H9 (cell line): ENCODE results near the gene SAMD14. TPM values are rescaled to one million over a fixed set of nuclear protein-coding genes. Genes with fewer than 3 reads are reported as not detected.
A peak's percentile ranks its signal among the peaks of the same experiment; 100 is the strongest.

Experiments
- DNase-seq: peaks from one replicate; pipeline ENCODE4 v3.0.0-alpha.2; 2017
- H2AFZ ChIP-seq: one replicate; pipeline ENCODE4 v1.6.1; 2013; ENCODE audit warnings: mild to moderate bottlenecking, low read length, control low read depth, moderate library complexity
- H2AK5ac ChIP-seq: 2 replicates; pipeline ENCODE4 v1.6.1; 2013; ENCODE audit warnings: low read length, control low read depth, mixed read lengths; ENCODE audit not compliant: insufficient read length
- H2BK120ac ChIP-seq: one replicate; pipeline ENCODE4 v1.6.1; 2013; ENCODE audit warnings: low read depth, mild to moderate bottlenecking, low read length, control low read depth, inconsistent platforms; ENCODE audit not compliant: poor library complexity, severe bottlenecking
- H2BK12ac ChIP-seq: 2 replicates; pipeline ENCODE4 v1.6.1; 2013; ENCODE audit warnings: low read length, control low read depth, mixed read lengths, low read depth; ENCODE audit not compliant: insufficient read length
- H2BK15ac ChIP-seq: 2 replicates; pipeline ENCODE4 v1.6.1; 2013; ENCODE audit warnings: low read depth, low read length, control low read depth
- H2BK20ac ChIP-seq: one replicate; pipeline ENCODE4 v1.6.1; 2013; ENCODE audit warnings: low read depth, mild to moderate bottlenecking, low read length, control low read depth, inconsistent platforms; ENCODE audit not compliant: poor library complexity, severe bottlenecking
- H2BK5ac ChIP-seq: 2 replicates; pipeline ENCODE4 v1.6.1; 2013; ENCODE audit warnings: low read length, control low read depth, mixed read lengths; ENCODE audit not compliant: insufficient read length
- H3K14ac ChIP-seq: 2 replicates; pipeline ENCODE4 v1.6.1; 2013; ENCODE audit warnings: low read length, control low read depth; ENCODE audit not compliant: insufficient read depth
- H3K18ac ChIP-seq: 2 replicates; pipeline ENCODE4 v1.6.1; 2013; ENCODE audit warnings: low read depth, mild to moderate bottlenecking, mixed read lengths, low read length, control low read depth; ENCODE audit not compliant: insufficient read length
- H3K23ac ChIP-seq: 2 replicates; pipeline ENCODE4 v1.6.1; 2013; ENCODE audit warnings: low read length, control low read depth, mixed read lengths, low read depth; ENCODE audit not compliant: insufficient read length
- H3K23me2 ChIP-seq: 2 replicates; pipeline ENCODE4 v1.6.1; 2013; ENCODE audit warnings: low read depth, mild to moderate bottlenecking, mixed read lengths, low read length, control low read depth; ENCODE audit not compliant: insufficient read length, poor library complexity, severe bottlenecking
- H3K27ac ChIP-seq: 2 replicates; pipeline ENCODE4 v1.5.1; 2013; ENCODE audit warnings: low read length, control low read depth, mixed read lengths, low read depth; ENCODE audit not compliant: insufficient read length
- H3K27me3 ChIP-seq: 2 replicates; pipeline ENCODE4 v1.6.1; 2013; ENCODE audit warnings: low read length, control low read depth, inconsistent platforms; ENCODE audit not compliant: insufficient read depth
- H3K4ac ChIP-seq: 2 replicates; pipeline ENCODE4 v1.6.1; 2013; ENCODE audit warnings: low read depth, mild to moderate bottlenecking, control low read depth, inconsistent platforms, low read length, moderate library complexity
- H3K4me1 ChIP-seq: 2 replicates; pipeline ENCODE4 v1.6.1; 2013; ENCODE audit warnings: low read length, control low read depth, inconsistent platforms; ENCODE audit not compliant: insufficient read depth
- H3K4me2 ChIP-seq: 2 replicates; pipeline ENCODE4 v1.6.1; 2013; ENCODE audit warnings: low read length, control low read depth, mixed read lengths; ENCODE audit not compliant: insufficient read length, insufficient read depth
- H3K56ac ChIP-seq: 2 replicates; pipeline ENCODE4 v1.6.1; 2013; ENCODE audit warnings: low read depth, mild to moderate bottlenecking, mixed read lengths, low read length, control low read depth; ENCODE audit not compliant: insufficient read length
- H3K79me1 ChIP-seq: 2 replicates; pipeline ENCODE4 v1.6.1; 2013; ENCODE audit warnings: low read depth, mild to moderate bottlenecking, moderate library complexity, low read length, control low read depth, inconsistent platforms; ENCODE audit not compliant: insufficient read depth, poor library complexity, severe bottlenecking
- H3K79me2 ChIP-seq: 2 replicates; pipeline ENCODE4 v1.6.1; 2013; ENCODE audit warnings: low read length, control low read depth, inconsistent platforms; ENCODE audit not compliant: insufficient read depth
- H3K9ac ChIP-seq: 2 replicates; pipeline ENCODE4 v1.6.1; 2013; ENCODE audit warnings: low read length, control low read depth, mixed read lengths; ENCODE audit not compliant: insufficient read length; ENCODE audit errors: extremely low read depth
- H3K9me3 ChIP-seq: one replicate; pipeline ENCODE4 v1.6.1; 2013; ENCODE audit warnings: low read depth, low read length, inconsistent platforms; ENCODE audit not compliant: control insufficient read depth
- H3T11ph ChIP-seq: one replicate; pipeline ENCODE4 v1.6.1; 2013; ENCODE audit warnings: mild to moderate bottlenecking, low read length, control low read depth, inconsistent platforms
- H4K20me1 ChIP-seq: one replicate; pipeline ENCODE4 v1.6.1; 2013; ENCODE audit not compliant: control insufficient read depth, insufficient read length, insufficient read depth
- H4K5ac ChIP-seq: 2 replicates; pipeline ENCODE4 v1.6.1; 2013; ENCODE audit warnings: low read depth, mild to moderate bottlenecking, mixed read lengths, low read length, control low read depth; ENCODE audit not compliant: insufficient read length
- H4K8ac ChIP-seq: replicated peaks from 2 replicates; pipeline ENCODE4 v1.6.1; 2013; ENCODE audit warnings: low read length, control low read depth, mixed read lengths, low read depth; ENCODE audit not compliant: insufficient read length
- H4K91ac ChIP-seq: 2 replicates; pipeline ENCODE4 v1.6.1; 2013; ENCODE audit warnings: low read depth, mild to moderate bottlenecking, moderate library complexity, mixed read lengths, low read length, control low read depth; ENCODE audit not compliant: insufficient read length
- H3K27ac Mint-ChIP-seq, 3 experiments: 2 replicates in 2 of 3; 3 replicates in 1 of 3; pipeline ENCODE4 v1.8.0; 2020 to 2021; ENCODE audit warnings: mixed read lengths in 3 of 3, mild to moderate bottlenecking in 1 of 3, moderate library complexity in 1 of 3
- H3K27me3 Mint-ChIP-seq: 2 replicates; pipeline ENCODE4 v1.8.0; 2021; ENCODE audit warnings: low read depth, mild to moderate bottlenecking, moderate library complexity, mixed read lengths
- H3K36me3 Mint-ChIP-seq, 3 experiments: 2 replicates in 2 of 3; 3 replicates in 1 of 3; pipeline ENCODE4 v1.8.0; 2020 to 2021; ENCODE audit warnings: low read depth in 3 of 3, mixed read lengths in 3 of 3; ENCODE audit not compliant: insufficient read depth in 1 of 3
- H3K4me1 Mint-ChIP-seq, 2 experiments: 2 replicates each; pipeline ENCODE4 v1.8.0; 2020; ENCODE audit warnings: mixed read lengths in 2 of 2
- H3K4me3 Mint-ChIP-seq, 2 experiments: 2 replicates in 1 of 2; 3 replicates in 1 of 2; pipeline ENCODE4 v1.8.0; 2020 to 2021; ENCODE audit warnings: mild to moderate bottlenecking in 2 of 2, mixed read lengths in 2 of 2, moderate library complexity in 1 of 2
- H3K9me3 Mint-ChIP-seq, 2 experiments: 2 replicates in 1 of 2; 3 replicates in 1 of 2; pipeline ENCODE4 v1.8.0; 2020; ENCODE audit warnings: mild to moderate bottlenecking in 2 of 2, mixed read lengths in 2 of 2, moderate library complexity in 1 of 2
- WGBS: extraction: QIAGEN DNeasy Blood & Tissue Kit; methylation state at CpG from one replicate; pipeline ENCODE4 v1.1.7; 2013; ENCODE audit warnings: missing lambda C conversion rate, low lambda C conversion rate, mixed read lengths; ENCODE audit not compliant: insufficient read length; ENCODE audit errors: extremely low coverage; 5-methylcytosine and 5-hydroxymethylcytosine counted together
- total RNA-seq: library from RNA; stranded (reverse); gene quantifications from 2 replicates; pipeline ENCODE4 v1.2.1, GENCODE V29; 2021
- TF ChIP-seq, protein P1 (sequence below): fragments of 200-600 bp; sonication (generic); conservative IDR thresholded peaks from 3 replicates; pipeline ENCODE4 v1.8.0; 2021; ENCODE audit warnings: antibody characterized with exemption, mild to moderate bottlenecking

The SAMD14 gene
- total RNA-seq, 1 experiment from 2014 or later, result 5.9 TPM

DNA sequence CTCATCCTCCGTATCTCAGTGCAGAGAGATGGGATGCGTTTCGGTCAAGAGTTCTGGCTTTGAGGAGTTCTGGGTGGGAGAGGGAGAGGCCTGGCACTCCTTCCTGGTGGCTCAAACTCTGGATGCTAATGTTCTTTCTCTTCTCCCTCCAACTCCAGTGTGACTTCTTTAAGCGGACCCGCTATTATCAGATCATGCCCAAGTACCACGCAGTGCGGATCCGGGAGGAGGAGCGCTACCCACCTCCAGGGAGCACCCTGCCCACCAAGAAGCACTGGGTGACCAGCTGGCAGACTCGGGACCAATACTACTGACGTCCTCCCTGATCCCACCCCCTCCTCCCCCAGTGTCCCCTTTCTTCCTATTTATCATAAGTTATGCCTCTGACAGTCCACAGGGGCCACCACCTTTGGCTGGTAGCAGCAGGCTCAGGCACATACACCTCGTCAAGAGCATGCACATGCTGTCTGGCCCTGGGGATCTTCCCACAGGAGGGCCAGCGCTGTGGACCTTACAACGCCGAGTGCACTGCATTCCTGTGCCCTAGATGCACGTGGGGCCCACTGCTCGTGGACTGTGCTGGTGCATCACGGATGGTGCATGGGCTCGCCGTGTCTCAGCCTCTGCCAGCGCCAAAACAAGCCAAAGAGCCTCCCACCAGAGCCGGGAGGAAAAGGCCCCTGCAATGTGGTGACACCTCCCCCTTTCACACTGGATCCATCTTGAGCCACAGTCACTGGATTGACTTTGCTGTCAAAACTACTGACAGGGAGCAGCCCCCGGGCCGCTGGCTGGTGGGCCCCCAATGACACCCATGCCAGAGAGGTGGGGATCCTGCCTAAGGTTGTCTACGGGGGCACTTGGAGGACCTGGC is 40.8 kb downstream of the SAMD14 start:
- Histone ChIP-seq H3K79me1 (no peaks in the 10 kb centered on the region), H2BK20ac (no peak overlapping the region), H3K27ac (no peak overlapping the region), H2AFZ (no peak overlapping the region), H3K14ac (no peak overlapping the region), H3K23me2 (no peaks in the 10 kb centered on the region), H4K5ac (no peak overlapping the region), H4K91ac (no peak overlapping the region), H3K4me2 (no peak overlapping the region), H3T11ph (no peak overlapping the region), H4K20me1 (no peaks in the 10 kb centered on the region), H3K9ac (no peak overlapping the region), H2BK12ac (no peak overlapping the region), H4K8ac (no peak overlapping the region), H3K23ac (no peak overlapping the region), H3K4ac (no peak overlapping the region), H3K56ac (no peak overlapping the region), H3K4me1 (no peaks in the 10 kb centered on the region), H2BK15ac (no peak overlapping the region), H3K27me3 (no peaks in the 10 kb centered on the region), H2AK5ac (no peak overlapping the region), H3K79me2 (no peaks in the 10 kb centered on the region), H2BK120ac (no peak overlapping the region), H3K18ac (no peak overlapping the region), H3K9me3 (no peaks in the 10 kb centered on the region), H2BK5ac (no peak overlapping the region)
- H3K36me3 Mint-ChIP-seq, result no peaks in the 10 kb centered on the region
- H3K27ac Mint-ChIP-seq, result peak overlapping the region in 1 of 3 experiments; percentile 80; a peak in 2 of 7 replicates
- H3K27me3 Mint-ChIP-seq, result peaks cover 2% of the 10 kb centered on the region; the same call in 1 of the 2 replicates
- peaks cover 2 to 11% of the 10 kb centered on the region in 2 experiments; a peak in 3 of 4 replicates for H3K4me1 Mint-ChIP-seq
- H3K9me3 Mint-ChIP-seq, result no peaks in the 10 kb centered on the region; a peak in 1 of 5 replicates
- WGBS, result no CpG with 5 or more reads among the region's 25 CpGs
- TF ChIP-seq, protein P1, sequence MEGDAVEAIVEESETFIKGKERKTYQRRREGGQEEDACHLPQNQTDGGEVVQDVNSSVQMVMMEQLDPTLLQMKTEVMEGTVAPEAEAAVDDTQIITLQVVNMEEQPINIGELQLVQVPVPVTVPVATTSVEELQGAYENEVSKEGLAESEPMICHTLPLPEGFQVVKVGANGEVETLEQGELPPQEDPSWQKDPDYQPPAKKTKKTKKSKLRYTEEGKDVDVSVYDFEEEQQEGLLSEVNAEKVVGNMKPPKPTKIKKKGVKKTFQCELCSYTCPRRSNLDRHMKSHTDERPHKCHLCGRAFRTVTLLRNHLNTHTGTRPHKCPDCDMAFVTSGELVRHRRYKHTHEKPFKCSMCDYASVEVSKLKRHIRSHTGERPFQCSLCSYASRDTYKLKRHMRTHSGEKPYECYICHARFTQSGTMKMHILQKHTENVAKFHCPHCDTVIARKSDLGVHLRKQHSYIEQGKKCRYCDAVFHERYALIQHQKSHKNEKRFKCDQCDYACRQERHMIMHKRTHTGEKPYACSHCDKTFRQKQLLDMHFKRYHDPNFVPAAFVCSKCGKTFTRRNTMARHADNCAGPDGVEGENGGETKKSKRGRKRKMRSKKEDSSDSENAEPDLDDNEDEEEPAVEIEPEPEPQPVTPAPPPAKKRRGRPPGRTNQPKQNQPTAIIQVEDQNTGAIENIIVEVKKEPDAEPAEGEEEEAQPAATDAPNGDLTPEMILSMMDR, result no peak
- DNase-seq, result no peak
- no peak overlapping the region for H3K4me3 Mint-ChIP-seq
